HEK293 (cell line): ENCODE data around the gene MAPKAP1.

Experiments
- CTCF ChIA-PET: fragments of 350-600 bp; formaldehyde crosslinking; extraction: SDS; loops from one replicate; lab custom pipeline; 2021; ENCODE audit warnings: antibody characterized with exemption; lab: Yijun Ruan, JAX
- POLR2A ChIA-PET: fragments of 300-600 bp; formaldehyde crosslinking; extraction: SDS; loops from one replicate; lab custom pipeline; 2020; ENCODE audit warnings: antibody characterized with exemption, inconsistent platforms; lab: Yijun Ruan, JAX
- H3K27ac ChIP-seq: fragments of 200-500 bp; sonication (Bioruptor generic); 2 replicates; pipeline ENCODE4 v1.5.1; 2014; ENCODE audit warnings: low read depth, low read length, control low read depth, inconsistent platforms; ENCODE audit errors: extremely low read depth
- H3K36me3 ChIP-seq, 2 experiments: fragments of 200-500 bp in 1 of 2; sonication (Bioruptor generic) in 1 of 2; 1 replicate in 1 of 2; 2 replicates in 1 of 2; pipeline ENCODE4 v1.5.1; 2014 to 2017; ENCODE audit warnings: inconsistent platforms in 2 of 2, low read length in 2 of 2; ENCODE audit not compliant: control insufficient read depth in 2 of 2, insufficient read depth in 1 of 2
- H3K4me1 ChIP-seq: fragments of 200-500 bp; sonication (Bioruptor generic); 2 replicates; pipeline ENCODE4 v1.5.1; 2014; ENCODE audit warnings: mild to moderate bottlenecking, low read length, inconsistent platforms; ENCODE audit not compliant: control insufficient read depth, insufficient read depth
- H3K4me3 ChIP-seq: 2 replicates; pipeline ENCODE4 v1.5.1; 2011; ENCODE audit warnings: low read depth, mild to moderate bottlenecking, control low read depth, low read length, moderate library complexity
- H3K9me3 ChIP-seq: fragments of 200-500 bp; sonication (Bioruptor generic); 2 replicates; pipeline ENCODE4 v1.5.1; 2014; ENCODE audit warnings: low read depth, low read length, inconsistent platforms; ENCODE audit not compliant: control insufficient read depth, insufficient read depth
- FEZF1 ChIP-seq: fragments of 450-650 bp; formaldehyde crosslinking; IDR thresholded peaks from 2 replicates; pipeline ENCODE4 v1.5.1; 2016; ENCODE audit warnings: missing biosample characterization, missing genetic modification characterization
- GLIS1 ChIP-seq: fragments of 450-650 bp; formaldehyde crosslinking; IDR thresholded peaks from 2 replicates; pipeline ENCODE4 v1.5.1; 2016; ENCODE audit warnings: missing biosample characterization, missing genetic modification characterization
- OSR2 ChIP-seq: fragments of 450-650 bp; formaldehyde crosslinking; IDR thresholded peaks from 2 replicates; pipeline ENCODE4 v1.5.1; 2016; ENCODE audit warnings: missing biosample characterization, missing genetic modification characterization
- PRDM4 ChIP-seq: fragments of 450-650 bp; formaldehyde crosslinking; IDR thresholded peaks from 2 replicates; pipeline ENCODE4 v1.5.1; 2017; ENCODE audit warnings: missing biosample characterization, missing genetic modification characterization
- PRDM6 ChIP-seq: fragments of 450-650 bp; formaldehyde crosslinking; IDR thresholded peaks from 2 replicates; pipeline ENCODE4 v1.5.1; 2017; ENCODE audit warnings: missing biosample characterization, missing genetic modification characterization
- SP2 ChIP-seq: fragments of 450-650 bp; formaldehyde crosslinking; IDR thresholded peaks from 2 replicates; pipeline ENCODE4 v1.5.1; 2016; ENCODE audit warnings: missing biosample characterization, missing genetic modification characterization
- ZBTB11 ChIP-seq: fragments of 450-650 bp; formaldehyde crosslinking; conservative IDR thresholded peaks from 2 replicates; pipeline ENCODE4 v1.5.1; 2016; ENCODE audit warnings: low read depth, missing biosample characterization, missing genetic modification characterization
- ZBTB26 ChIP-seq: fragments of 450-650 bp; formaldehyde crosslinking; optimal IDR thresholded peaks from 2 replicates; pipeline ENCODE3; 2016; ENCODE audit warnings: missing biosample characterization, mild to moderate bottlenecking, missing genetic modification characterization
- ZEB2 ChIP-seq: fragments of 450-650 bp; formaldehyde crosslinking; IDR thresholded peaks from 2 replicates; pipeline ENCODE4 v1.5.1; 2016; ENCODE audit warnings: missing biosample characterization, missing genetic modification characterization
- ZNF133 ChIP-seq: fragments of 450-650 bp; formaldehyde crosslinking; IDR thresholded peaks from 2 replicates; pipeline ENCODE4 v1.5.1; 2016; ENCODE audit warnings: missing biosample characterization, missing genetic modification characterization
- ZNF18 ChIP-seq: fragments of 450-650 bp; formaldehyde crosslinking; IDR thresholded peaks from 2 replicates; pipeline ENCODE4 v1.5.1; 2016; ENCODE audit warnings: missing biosample characterization, missing genetic modification characterization
- ZNF19 ChIP-seq: fragments of 450-650 bp; formaldehyde crosslinking; IDR thresholded peaks from 2 replicates; pipeline ENCODE4; 2016; ENCODE audit warnings: missing biosample characterization, missing genetic modification characterization, low read depth
- ZNF514 ChIP-seq: fragments of 450-650 bp; formaldehyde crosslinking; IDR thresholded peaks from 2 replicates; pipeline ENCODE4 v1.5.1; 2016; ENCODE audit warnings: missing biosample characterization, missing genetic modification characterization
- ZNF580 ChIP-seq: fragments of 450-650 bp; formaldehyde crosslinking; IDR thresholded peaks from 2 replicates; pipeline ENCODE4 v1.5.1; 2016; ENCODE audit warnings: missing biosample characterization, missing genetic modification characterization
- ZNF600 ChIP-seq: fragments of 450-650 bp; formaldehyde crosslinking; IDR thresholded peaks from 2 replicates; pipeline ENCODE4 v1.5.1; 2016; ENCODE audit warnings: missing biosample characterization, missing genetic modification characterization
- ZNF621 ChIP-seq: fragments of 450-650 bp; formaldehyde crosslinking; IDR thresholded peaks from 2 replicates; pipeline ENCODE4 v1.5.1; 2017; ENCODE audit warnings: missing biosample characterization, missing genetic modification characterization
- ZNF624 ChIP-seq: fragments of 450-650 bp; formaldehyde crosslinking; IDR thresholded peaks from 2 replicates; pipeline ENCODE4 v1.5.1; 2017; ENCODE audit warnings: missing biosample characterization, missing genetic modification characterization
- ZNF664 ChIP-seq: fragments of 450-650 bp; formaldehyde crosslinking; IDR thresholded peaks from 2 replicates; pipeline ENCODE4 v1.5.1; 2016; ENCODE audit warnings: missing biosample characterization, missing genetic modification characterization
- ZNF785 ChIP-seq: fragments of 450-650 bp; formaldehyde crosslinking; IDR thresholded peaks from 2 replicates; pipeline ENCODE4 v1.5.1; 2016; ENCODE audit warnings: missing biosample characterization, missing genetic modification characterization
- ZXDB ChIP-seq: fragments of 450-650 bp; formaldehyde crosslinking; IDR thresholded peaks from 2 replicates; pipeline ENCODE4 v1.5.1; 2016; ENCODE audit warnings: missing biosample characterization, missing genetic modification characterization

Gene MAPKAP1

GRCh38 chr9:125513303-125513667 is 193.7 kb downstream of the MAPKAP1 start:
- Histone ChIP-seq H3K36me3 (no peaks in the 10 kb centered on the region), H3K27ac (no peak overlapping the region), H3K4me1 (peaks cover 3% of the 10 kb centered on the region; the same call in 1 of the 2 replicates), H3K4me3 (no peak overlapping the region), H3K9me3 (no peaks in the 10 kb centered on the region)
- POLR2A ChIA-PET, result no interaction called here
- TF ChIP-seq ZNF624 (tag by site-specific recombination) (no peak), ZNF18 (tag by site-specific recombination) (no peak), ZNF514 (tag by site-specific recombination) (no peak), ZNF785 (tag by site-specific recombination) (no peak), ZNF621 (tag by site-specific recombination) (no peak), ZNF133 (tag by site-specific recombination) (no peak)
- CTCF ChIA-PET, result interaction anchor here (0.6 to 1.1 kb wide), 2 partner anchors 16 to 1441 kb away, joined by 3 to 5 read pairs; no protein-coding TSS in a partner anchor

GRCh38 chr9:125511789-125512660 is 195.0 kb downstream of the MAPKAP1 start:
- POLR2A ChIA-PET, result no interaction called here
- Histone ChIP-seq H3K9me3 (no peaks in the 10 kb centered on the region), H3K36me3 (no peaks in the 10 kb centered on the region), H3K27ac (no peak overlapping the region), H3K4me3 (no peak overlapping the region), H3K4me1 (peaks cover 3% of the 10 kb centered on the region; the same call in 1 of the 2 replicates)
- CTCF ChIA-PET, result interaction anchor here (0.6 kb wide), 1 partner anchor 46 kb away, joined by 4 read pairs; no protein-coding TSS in a partner anchor
- peak; percentile 49 for TF ChIP-seq PRDM6 (tag by site-specific recombination)
- TF ChIP-seq ZBTB26 (tag by site-specific recombination), result no peak
- 0 out of 2 replicates have a peak, but pooled peaks have one; percentile 21 for TF ChIP-seq ZXDB
- no peak for TF ChIP-seq SP2 (tag by site-specific recombination)
- TF ChIP-seq GLIS1 (tag by site-specific recombination), result peak; percentile 21; the same call in 1 of the 2 replicates
- TF ChIP-seq ZBTB11, result 0 out of 2 replicates have a peak, but pooled peaks have one; percentile 10
- 0 out of 2 replicates have a peak, but pooled peaks have one; percentile 21 for TF ChIP-seq ZNF664
- TF ChIP-seq ZEB2 (tag by site-specific recombination), result 0 out of 2 replicates have a peak, but pooled peaks have one; percentile 47
- TF ChIP-seq PRDM4 (tag by site-specific recombination), result 0 out of 2 replicates have a peak, but pooled peaks have one; percentile 12
- TF ChIP-seq ZNF19, result no peak
- peak; percentile 85 for TF ChIP-seq FEZF1 (tag by site-specific recombination)
- TF ChIP-seq OSR2 (tag by site-specific recombination), result peak; percentile 55; the same call in 1 of the 2 replicates
- TF ChIP-seq ZNF600 (tag by site-specific recombination), result 0 out of 2 replicates have a peak, but pooled peaks have one; percentile 21
- TF ChIP-seq ZNF580 (tag by site-specific recombination), result 0 out of 2 replicates have a peak, but pooled peaks have one; percentile 46
